ENCODE measurements around the gene SLC38A4.

SLC38A4 gene

DNA sequence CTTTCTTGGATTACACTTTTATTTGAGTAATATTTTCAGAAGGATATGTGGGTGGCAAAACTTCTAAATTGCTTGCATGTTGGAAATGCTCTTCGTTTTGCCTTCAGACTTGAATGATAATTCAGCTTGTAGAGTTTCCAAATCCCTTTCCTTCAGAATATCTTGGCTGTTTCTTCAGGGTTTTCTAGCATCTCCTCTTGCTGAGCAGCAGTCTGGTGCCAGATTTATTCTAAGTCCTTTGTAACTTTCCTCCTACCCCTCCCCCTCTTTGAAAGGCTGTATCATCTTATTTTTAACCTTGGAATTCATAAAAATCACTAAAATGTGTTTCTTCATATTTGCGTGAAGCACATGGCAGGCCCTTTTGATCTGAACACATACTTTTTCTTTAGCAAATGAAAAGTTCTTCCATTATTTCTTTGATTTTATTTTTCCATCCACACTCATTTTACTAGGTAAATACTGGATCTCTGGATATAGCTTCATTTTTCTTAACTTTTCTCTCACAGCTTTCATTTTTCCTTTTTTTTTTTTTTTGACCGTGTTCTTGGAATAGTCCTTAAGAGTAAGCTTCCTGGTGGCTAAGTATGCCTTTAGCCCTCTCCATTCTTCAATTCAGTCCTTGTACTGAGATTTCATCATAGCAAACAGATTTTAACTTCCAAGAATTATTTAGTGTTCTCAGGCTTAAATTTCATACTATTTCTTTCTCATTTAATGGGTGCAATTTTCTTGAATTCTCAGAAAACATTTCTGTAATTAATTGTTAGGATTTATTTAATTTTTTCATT, 102.0 kb downstream of the SLC38A4 start:
- no peaks in the 10 kb centered on the region for H3K36me3 Mint-ChIP-seq (ENCODE audit: low read depth)
- H3K4me3 Mint-ChIP-seq, result no peak overlapping the region
- peaks cover 7% of the 10 kb centered on the region for H3K27me3 Mint-ChIP-seq (ENCODE audit: low read depth, poor library complexity)
- no peak for DNase-seq
- no peaks in the 10 kb centered on the region for H3K4me1 Mint-ChIP-seq
- H3K9me3 Mint-ChIP-seq, result peaks cover 16% of the 10 kb centered on the region
- H3K27ac Mint-ChIP-seq, result no peak overlapping the region
- TF ChIP-seq, protein P1, sequence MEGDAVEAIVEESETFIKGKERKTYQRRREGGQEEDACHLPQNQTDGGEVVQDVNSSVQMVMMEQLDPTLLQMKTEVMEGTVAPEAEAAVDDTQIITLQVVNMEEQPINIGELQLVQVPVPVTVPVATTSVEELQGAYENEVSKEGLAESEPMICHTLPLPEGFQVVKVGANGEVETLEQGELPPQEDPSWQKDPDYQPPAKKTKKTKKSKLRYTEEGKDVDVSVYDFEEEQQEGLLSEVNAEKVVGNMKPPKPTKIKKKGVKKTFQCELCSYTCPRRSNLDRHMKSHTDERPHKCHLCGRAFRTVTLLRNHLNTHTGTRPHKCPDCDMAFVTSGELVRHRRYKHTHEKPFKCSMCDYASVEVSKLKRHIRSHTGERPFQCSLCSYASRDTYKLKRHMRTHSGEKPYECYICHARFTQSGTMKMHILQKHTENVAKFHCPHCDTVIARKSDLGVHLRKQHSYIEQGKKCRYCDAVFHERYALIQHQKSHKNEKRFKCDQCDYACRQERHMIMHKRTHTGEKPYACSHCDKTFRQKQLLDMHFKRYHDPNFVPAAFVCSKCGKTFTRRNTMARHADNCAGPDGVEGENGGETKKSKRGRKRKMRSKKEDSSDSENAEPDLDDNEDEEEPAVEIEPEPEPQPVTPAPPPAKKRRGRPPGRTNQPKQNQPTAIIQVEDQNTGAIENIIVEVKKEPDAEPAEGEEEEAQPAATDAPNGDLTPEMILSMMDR (IDR thresholded peaks at IDR 0.05), result no peak

DNA sequence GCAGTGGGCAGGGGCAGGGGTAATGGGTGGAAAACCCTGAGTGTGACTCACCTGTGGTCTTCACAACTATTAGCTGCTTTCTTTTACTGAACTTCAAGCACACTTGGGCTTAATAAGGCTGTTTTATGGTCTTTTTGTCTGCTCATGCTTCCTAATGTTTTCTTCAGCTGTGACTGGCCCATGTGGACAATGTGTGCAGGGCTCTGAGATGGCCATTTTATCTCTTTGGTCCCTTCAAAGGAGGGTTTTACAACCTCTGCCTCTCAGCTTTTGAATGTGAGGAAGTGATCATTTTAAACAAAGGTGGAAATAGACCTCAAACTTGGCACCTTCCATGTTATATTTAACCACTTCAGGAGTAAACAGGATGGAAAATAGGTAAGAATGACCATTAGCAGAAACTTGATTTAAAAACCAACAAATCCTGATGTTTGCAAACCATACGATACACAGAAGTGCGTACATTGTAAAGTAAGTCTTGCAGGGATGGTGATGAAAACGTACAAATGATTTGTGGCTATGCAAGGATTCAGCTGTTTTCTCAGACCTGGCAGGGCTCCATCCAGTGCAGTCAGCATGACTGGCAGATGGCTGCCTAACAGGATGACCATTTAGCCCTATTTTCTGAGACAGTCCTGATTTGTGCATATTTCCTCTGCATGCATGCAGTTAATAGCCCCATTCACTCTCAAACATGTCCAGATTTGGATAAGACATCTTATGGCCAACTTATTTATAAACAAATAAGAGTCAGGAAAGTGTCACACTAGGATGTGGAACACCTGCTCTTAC, 103.2 kb downstream of the SLC38A4 start:
- Mint-ChIP-seq H3K27me3 (ENCODE audit: low read depth, poor library complexity) (peaks cover 6% of the 10 kb centered on the region), H3K27ac (no peak overlapping the region), H3K4me3 (no peak overlapping the region), H3K36me3 (ENCODE audit: low read depth) (no peaks in the 10 kb centered on the region), H3K9me3 (peaks cover 11% of the 10 kb centered on the region), H3K4me1 (no peaks in the 10 kb centered on the region)
- DNase-seq, result no peak
- TF ChIP-seq, protein P1 (IDR thresholded peaks at IDR 0.05), result no peak

DNA sequence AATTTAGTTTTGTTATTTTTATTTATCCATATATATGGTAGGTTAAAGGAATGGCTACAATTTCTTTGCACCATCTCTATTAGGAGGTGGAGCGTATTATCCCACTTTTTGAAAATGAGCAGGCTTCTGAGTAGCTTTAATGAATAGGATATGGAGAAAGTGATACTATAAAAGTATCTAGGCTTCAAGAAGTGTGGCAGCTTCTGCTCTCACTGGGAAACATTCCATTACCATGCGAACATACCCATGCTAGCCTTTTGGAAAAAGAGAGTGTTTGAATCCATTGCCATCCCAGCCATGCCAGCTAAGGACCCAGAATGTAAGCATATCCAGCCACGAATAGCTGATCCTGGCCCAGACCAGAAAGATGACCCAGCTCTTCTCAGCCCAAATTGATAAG, 107.3 kb downstream of the SLC38A4 start:
- Mint-ChIP-seq H3K4me1 (no peaks in the 10 kb centered on the region), H3K4me3 (no peak overlapping the region), H3K36me3 (ENCODE audit: low read depth) (no peaks in the 10 kb centered on the region), H3K9me3 (no peaks in the 10 kb centered on the region), H3K27ac (no peak overlapping the region), H3K27me3 (ENCODE audit: low read depth, poor library complexity) (no peaks in the 10 kb centered on the region)
- TF ChIP-seq, protein P1 (IDR thresholded peaks at IDR 0.05), result no peak
- no peak for DNase-seq

DNA sequence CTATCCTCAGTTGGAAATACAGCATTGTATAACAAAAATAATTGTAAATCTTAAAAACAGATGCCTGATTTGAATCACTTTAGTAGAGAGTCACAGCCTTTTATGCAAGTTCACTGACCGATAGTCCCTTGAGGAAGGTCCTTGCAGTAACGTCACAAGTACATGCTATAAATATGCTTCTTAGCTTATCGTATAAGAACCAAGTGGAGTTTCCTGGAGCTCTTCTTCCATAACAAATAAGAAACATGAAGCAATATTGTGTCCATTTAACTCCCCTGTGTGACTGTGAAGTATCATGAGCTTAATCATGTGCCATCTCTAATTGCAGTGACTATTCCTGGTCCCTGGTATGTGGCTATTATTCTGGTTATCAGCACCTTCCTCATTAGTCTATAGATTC, 107.9 kb downstream of the SLC38A4 start:
- no peaks in the 10 kb centered on the region for H3K4me1 Mint-ChIP-seq
- no peaks in the 10 kb centered on the region for H3K27me3 Mint-ChIP-seq (ENCODE audit: low read depth, poor library complexity)
- TF ChIP-seq, protein P1 (IDR thresholded peaks at IDR 0.05), result no peak
- no peak overlapping the region for H3K4me3 Mint-ChIP-seq
- no peaks in the 10 kb centered on the region for H3K9me3 Mint-ChIP-seq
- no peak overlapping the region for H3K27ac Mint-ChIP-seq
- DNase-seq, result no peak
- no peaks in the 10 kb centered on the region for H3K36me3 Mint-ChIP-seq (ENCODE audit: low read depth)

DNA sequence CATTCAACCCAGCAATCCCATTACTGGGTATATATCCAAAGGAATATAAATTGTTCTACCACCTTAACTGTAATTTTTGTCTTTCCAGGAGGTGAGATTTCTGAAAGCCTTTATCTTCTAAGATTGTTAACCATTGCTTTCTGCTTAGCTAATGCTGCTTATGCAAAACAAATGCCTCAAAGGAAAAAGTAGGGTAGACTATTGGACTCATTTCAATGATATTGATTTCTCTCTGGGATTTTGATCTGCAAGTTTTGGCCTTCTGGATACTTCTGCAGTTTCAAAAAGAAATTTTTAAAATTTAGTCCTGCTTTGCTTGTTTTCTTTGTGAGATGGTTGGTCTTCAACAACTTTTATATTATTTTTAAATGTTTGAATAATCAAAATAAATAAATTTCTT, 108.6 kb downstream of the SLC38A4 start:
- Mint-ChIP-seq H3K9me3 (no peaks in the 10 kb centered on the region), H3K27ac (no peak overlapping the region), H3K4me1 (no peaks in the 10 kb centered on the region), H3K36me3 (ENCODE audit: low read depth) (no peaks in the 10 kb centered on the region), H3K4me3 (no peak overlapping the region), H3K27me3 (ENCODE audit: low read depth, poor library complexity) (no peaks in the 10 kb centered on the region)
- TF ChIP-seq, protein P1 (IDR thresholded peaks at IDR 0.05), result no peak
- DNase-seq, result no peak

All from nephron progenitor cell (in vitro differentiated cells).